Posterior vena cava (tissue), 2 donors: ENCODE measurements around the gene SERP1. TPM values are rescaled to one million over a fixed set of nuclear protein-coding genes. Genes with fewer than 3 reads are reported as not detected.

Source experiments
- DNase-seq: peaks from one replicate; pipeline ENCODE4 v3.0.0-alpha.2; 2020; ENCODE audit warnings: low spot score
- intact Hi-C, 2 donors: fragments of 100-400 bp; cut with DNase I; formaldehyde crosslinking; loops; one replicate each; pipeline versions ENCODE4 v1.14.1 to v1.14.2; 2022 to 2023
- long read RNA-seq, 2 donors: library from polyadenylated mRNA; unstranded; transcript quantifications; one replicate each; pipeline ENCODE4 v2.0.0, GENCODE V29; 2020 to 2021
- total RNA-seq, 2 donors: library from RNA; stranded (reverse); fragmentation: NEBNext Ultra II Directional; extraction: Animal tissue kit (Norgen Biotek cat#: 25700); gene quantifications; one replicate each; pipeline ENCODE4 v1.2.1, GENCODE V29; 2021
- donor health status: DM: yes; HTN: yes; CAD: no.
- donor health status: DM: yes; HTN: yes; CAD: no.

The SERP1 gene
- total RNA-seq, result 10 to 100 TPM; 72.8 to 74.9 TPM
- long read RNA-seq, donor 1, transcript SERP1-201 (3 exons, 3,171 nt), result major isoform, 77 of 83 reads
- long read RNA-seq, donor 1, partial matches to known transcripts, result 0 of 83 reads
- long read RNA-seq, donor 1, other reads (novel, unspliced or antisense), result 6 of 83 reads
- long read RNA-seq, donor 2, transcript SERP1-201 (3 exons, 3,171 nt), result major isoform, 154 of 174 reads
- long read RNA-seq, donor 2, partial matches to known transcripts, result 1 of 174 reads
- long read RNA-seq, donor 2, other reads (novel, unspliced or antisense), result 14 of 174 reads

DNA sequence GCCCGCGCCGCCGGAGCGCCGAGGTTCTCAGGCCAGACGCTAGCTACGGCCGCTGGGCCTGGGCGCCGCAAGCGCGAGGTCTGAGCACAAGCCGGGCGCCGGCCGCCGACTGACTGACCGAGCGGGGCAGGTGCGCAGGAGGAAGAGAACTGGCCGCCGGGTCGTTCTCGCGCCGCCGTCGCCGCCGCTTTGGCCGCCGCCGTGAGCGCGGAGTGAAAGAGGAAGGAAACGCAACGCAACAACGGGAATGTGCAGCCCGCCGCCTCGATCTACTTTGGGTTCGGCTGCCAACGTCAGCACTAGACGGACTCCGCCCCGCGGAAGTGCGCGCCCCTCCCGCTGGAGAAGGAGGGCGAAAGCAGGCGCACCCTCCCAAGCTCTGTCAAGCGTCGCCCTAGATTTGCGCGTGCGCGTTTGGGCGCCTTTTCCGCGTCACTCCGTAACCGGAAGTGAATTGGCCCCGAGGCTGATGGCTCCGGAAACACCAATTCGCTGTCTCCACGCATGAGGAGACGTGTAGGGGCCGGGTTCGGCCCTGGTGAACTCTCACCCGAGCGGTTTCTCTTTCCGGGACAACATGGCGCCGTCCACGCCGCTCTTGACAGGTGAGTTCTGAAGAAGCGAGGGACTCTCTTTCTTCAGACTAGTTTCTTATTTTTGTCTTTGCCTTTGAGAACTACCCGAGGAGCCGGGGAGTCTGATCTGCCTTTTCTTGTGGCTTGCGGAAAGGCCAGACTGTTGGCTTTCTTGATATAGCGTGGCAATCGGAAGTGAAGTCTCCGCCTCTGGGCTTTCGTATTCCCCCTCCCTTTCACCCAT, at the start of gene SERP1, which contains the start of gene EIF2A:
Gene SERP1, minus strand, starts transcription at position 271 of the 819 bp plus-strand sequence. CDS start 361 bp downstream, outside the sequence.
Gene EIF2A, plus strand, starts transcription at position 562 of the 819 bp plus-strand sequence. Its CDS starts 16 bp downstream, at position 578.
- intact Hi-C loops, result no loop called here
- DNase-seq, result peak; percentile 100

- intact Hi-C loops, result no loop called here
- no peak for DNase-seq
These were observed 47.9 kb upstream of the SERP1 start for GRCh38 chr3:150594150-150594549.

GRCh38 chr3:150589759-150590158, 43.5 kb upstream of the SERP1 start:
- intact Hi-C loops, result no loop called here
- no peak for DNase-seq

GRCh38 chr3:150588027-150588830, 41.9 kb upstream of the SERP1 start:
- peak; percentile 65 for DNase-seq
- intact Hi-C loops, result no loop called here

- no peak for DNase-seq
- intact Hi-C loops, result no loop called here
These were observed 36.7 kb upstream of the SERP1 start for GRCh38 chr3:150583028-150583427.

DNA sequence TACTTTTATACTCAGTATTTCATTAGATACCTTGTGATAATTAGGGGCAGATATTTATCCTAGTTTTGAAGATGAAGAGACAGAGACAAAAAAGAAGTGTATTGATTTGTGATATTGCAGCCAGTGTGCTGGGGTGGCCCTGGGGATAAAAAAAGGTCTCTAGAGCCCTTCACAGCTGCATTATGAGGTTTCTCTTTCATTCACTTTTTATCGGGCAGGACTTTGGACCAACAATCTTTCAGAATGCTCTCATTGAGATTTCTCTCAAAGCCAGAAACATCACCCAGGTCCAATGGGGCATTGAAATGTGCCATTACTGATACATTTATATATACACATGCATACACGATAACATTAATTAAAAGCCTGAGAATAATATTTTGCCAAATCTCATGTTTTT, 36.3 kb upstream of the SERP1 start:
- intact Hi-C loops, result no loop called here
- DNase-seq, result no peak

- intact Hi-C loops, result no loop called here
- DNase-seq, result no peak
These were observed 34.9 kb upstream of the SERP1 start for GRCh38 chr3:150581174-150581573.

- no peak for DNase-seq
- intact Hi-C loops, result no loop called here
These were observed 31.6 kb upstream of the SERP1 start for GRCh38 chr3:150577855-150578254.

DNA sequence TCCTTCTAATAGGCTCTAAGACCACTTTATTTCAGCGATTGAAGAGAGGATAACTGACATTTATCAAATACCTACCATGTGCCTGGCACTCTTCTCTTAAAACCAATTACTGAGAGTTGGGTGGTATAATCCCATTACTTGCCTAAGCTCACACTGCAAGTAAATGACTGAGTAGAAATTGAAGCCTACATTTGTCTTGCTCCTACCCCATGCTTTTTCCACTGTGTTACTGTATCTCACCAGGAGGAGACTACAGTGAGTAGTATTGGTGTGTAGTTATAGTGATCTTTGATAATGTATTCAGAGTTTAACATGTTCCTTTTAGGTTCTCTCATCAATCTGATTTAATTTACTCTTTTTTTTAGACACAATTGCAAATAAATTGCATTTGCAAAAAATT, 21.0 kb upstream of the SERP1 start:
- intact Hi-C loops, result no loop called here
- DNase-seq, result no peak

DNA sequence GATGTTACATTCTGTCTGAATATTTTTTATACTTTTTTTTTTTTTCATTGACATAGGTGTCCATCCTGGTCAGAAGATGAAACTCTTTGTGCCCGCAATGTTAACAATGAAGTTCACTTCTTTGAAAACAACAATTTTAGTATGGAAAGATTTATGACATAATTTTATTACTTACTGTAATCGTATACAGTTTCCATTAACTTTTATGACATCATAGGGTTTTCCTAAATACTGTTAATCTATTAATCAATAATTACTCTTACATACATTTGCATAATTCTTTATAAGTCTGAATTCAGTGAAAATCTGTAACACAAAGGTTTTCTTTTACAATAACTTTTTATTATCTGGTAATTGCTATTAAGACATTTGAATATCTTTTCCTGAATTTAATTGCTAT, 17.9 kb upstream of the SERP1 start:
- intact Hi-C loops, result no loop called here
- DNase-seq, result no peak

DNA sequence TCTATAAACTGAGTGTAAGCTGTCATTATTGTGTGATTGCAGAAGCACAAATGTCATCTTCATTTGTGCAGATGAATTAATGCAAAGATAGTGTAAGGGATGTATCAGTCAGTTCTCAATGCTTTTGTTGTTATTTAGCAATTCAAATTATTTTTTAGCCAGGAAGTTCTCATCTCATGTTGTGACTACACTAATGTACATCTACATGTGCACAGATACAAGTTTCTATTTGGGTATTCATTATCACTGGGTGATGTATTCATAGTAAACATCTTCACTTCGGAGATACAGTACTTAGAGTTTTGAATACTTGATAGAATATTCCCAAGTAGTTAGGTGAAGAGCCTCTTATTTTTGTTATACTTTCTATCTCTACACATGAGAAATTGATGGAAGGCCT, 11.4 kb upstream of the SERP1 start:
- intact Hi-C loops, result no loop called here
- no peak for DNase-seq

DNA sequence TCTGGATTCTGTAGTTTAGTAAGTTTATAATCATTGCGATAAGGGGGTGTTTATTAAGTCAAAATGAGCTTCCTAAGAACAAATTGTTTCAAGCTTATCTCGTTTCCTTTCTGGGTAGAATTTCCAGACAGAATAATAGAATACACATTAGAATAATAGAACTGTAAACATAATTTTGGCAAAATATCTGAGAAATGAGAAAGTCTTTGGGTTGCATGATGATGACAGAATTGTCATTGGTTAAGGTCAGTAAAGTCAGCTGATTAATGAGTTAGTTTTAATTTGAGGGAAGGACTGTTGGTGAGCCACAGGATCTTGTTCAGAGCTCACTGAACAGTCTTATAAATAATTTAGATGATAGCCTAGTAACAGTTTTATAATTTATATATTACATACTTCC, 10.5 kb upstream of the SERP1 start:
- intact Hi-C loops, result no loop called here

GRCh38 chr3:150555859-150556436, 9.7 kb upstream of the SERP1 start:
- DNase-seq, result no peak
- intact Hi-C loops, result no loop called here

More for the DNA sequence above, 10.5 kb upstream of the SERP1 start:
- DNase-seq, result no peak

GRCh38 chr3:150547045-150547741, 897 bp upstream of the SERP1 start:
- intact Hi-C loops, result no loop called here
- no peak for DNase-seq

- peak; percentile 86 for DNase-seq
- intact Hi-C loops, result no loop called here
These were observed 674 bp downstream of the SERP1 start for GRCh38 chr3:150545419-150546225.

- DNase-seq, result no peak
- intact Hi-C loops, result no loop called here
These were observed 1.6 kb downstream of the SERP1 start for GRCh38 chr3:150544726-150545125.

DNA sequence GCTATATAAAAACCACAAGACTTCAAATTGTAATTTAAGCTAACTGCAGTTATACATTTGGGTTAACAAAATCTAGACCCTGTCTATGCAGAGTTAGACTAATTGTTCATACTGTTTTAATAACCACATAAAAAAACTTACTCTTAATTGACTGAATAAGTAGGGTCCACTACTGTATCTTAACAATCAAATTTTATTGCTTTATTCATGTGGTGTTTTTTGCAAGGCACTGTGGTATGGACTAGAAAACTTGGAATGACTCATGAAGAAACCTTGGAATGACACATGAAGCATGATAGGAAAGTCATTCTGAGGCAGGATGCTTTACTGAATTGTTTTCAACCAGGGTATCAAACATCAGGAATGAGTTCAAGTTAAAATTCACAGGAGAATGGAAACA, 2.3 kb downstream of the SERP1 start:
- intact Hi-C loops, result no loop called here
- no peak for DNase-seq

DNA sequence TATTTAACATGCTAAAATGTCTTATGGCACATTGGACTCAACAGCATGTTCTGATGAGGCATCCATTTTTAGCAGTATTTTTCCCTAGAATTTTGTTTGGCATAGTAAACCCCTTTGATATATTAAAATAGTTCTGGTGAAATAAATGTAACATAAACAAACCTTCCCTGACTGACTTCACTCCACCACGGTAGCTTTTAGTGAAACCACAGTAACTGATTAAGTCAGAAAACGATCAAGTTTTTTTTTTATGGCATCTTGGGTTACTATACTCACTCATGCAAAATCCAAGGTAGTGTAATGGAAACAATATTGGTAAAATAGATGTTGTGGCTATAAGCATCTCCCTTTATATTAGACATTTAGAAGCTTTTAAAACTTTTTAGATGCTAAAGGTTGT, 2.8 kb downstream of the SERP1 start:
- DNase-seq, result no peak
- intact Hi-C loops, result no loop called here
